ENCODE data around the gene PACSIN1. TPM values are rescaled to one million over a fixed set of nuclear protein-coding genes. Genes with fewer than 3 reads are reported as not detected.
A peak's percentile ranks its signal among the peaks of the same experiment; 100 is the strongest.

The PACSIN1 gene
- polyA plus RNA-seq, 3 donors from 2014 or later: 2.9 to 10.3 (median 3.3) TPM

GRCh38 chr6:34439442-34439841, 26.4 kb upstream of the PACSIN1 start:
- Mint-ChIP-seq H3K27me3 (ENCODE audit: low read depth in 3 of 3) (peaks cover 0 to 3% (median 2%) of the 10 kb centered on the region in 3 donors), H3K4me3 (no peak overlapping the region), H3K9me3 (no peaks in the 10 kb centered on the region), H3K27ac (no peak overlapping the region), H3K36me3 (no peaks in the 10 kb centered on the region), H3K4me1 (no peaks in the 10 kb centered on the region)
- DNase-seq: no peak

DNA sequence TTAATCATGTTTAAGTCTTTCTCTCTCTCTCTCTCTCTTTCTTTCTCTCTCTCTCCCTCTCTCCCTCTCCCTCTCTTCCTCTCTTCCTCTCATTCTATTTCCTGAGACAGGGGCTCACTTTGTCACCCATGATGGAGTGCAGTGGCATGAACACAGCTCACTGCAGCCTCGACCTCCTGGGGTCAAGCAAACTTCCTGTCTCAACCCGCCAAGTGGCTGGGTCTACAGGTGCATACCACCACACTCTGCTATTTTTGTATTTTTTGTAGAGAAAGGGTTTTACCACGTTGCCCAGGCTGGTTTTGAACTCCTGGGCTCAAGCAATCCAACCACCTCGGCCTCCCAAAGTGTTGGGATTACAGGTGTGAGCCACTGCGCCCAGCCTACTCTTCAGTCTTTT, 24.4 kb upstream of the PACSIN1 start:
- Mint-ChIP-seq H3K4me1 (no peaks in the 10 kb centered on the region), H3K36me3 (no peaks in the 10 kb centered on the region), H3K9me3 (no peaks in the 10 kb centered on the region), H3K27ac (no peak overlapping the region), H3K4me3 (no peak overlapping the region), H3K27me3 (ENCODE audit: low read depth in 3 of 3) (peaks cover 0 to 3% (median 2%) of the 10 kb centered on the region in 3 donors)
- DNase-seq: no peak

- Mint-ChIP-seq H3K27ac (no peak overlapping the region), H3K4me1 (no peaks in the 10 kb centered on the region), H3K4me3 (no peak overlapping the region), H3K36me3 (no peaks in the 10 kb centered on the region), H3K27me3 (ENCODE audit: low read depth in 3 of 3) (peaks cover 2% of the 10 kb centered on the region in 3 donors), H3K9me3 (peaks cover 0 to 2% (median 0%) of the 10 kb centered on the region in 6 donors)
- no peak for DNase-seq
Observed at GRCh38 chr6:34445313-34445860, 20.5 kb upstream of the PACSIN1 start.

GRCh38 chr6:34447386-34447785, 18.5 kb upstream of the PACSIN1 start:
- no peak for DNase-seq
- Mint-ChIP-seq H3K27me3 (ENCODE audit: low read depth in 3 of 3) (peaks cover 0 to 2% (median 2%) of the 10 kb centered on the region in 3 donors), H3K27ac (peak overlapping the region in 1 of 6 donors; percentile 29), H3K4me3 (no peak overlapping the region), H3K4me1 (no peaks in the 10 kb centered on the region), H3K9me3 (peaks cover 0 to 5% (median 0%) of the 10 kb centered on the region in 6 donors), H3K36me3 (no peaks in the 10 kb centered on the region)

GRCh38 chr6:34447910-34448309, 18.0 kb upstream of the PACSIN1 start:
- Mint-ChIP-seq H3K27ac (no peak overlapping the region), H3K27me3 (ENCODE audit: low read depth in 3 of 3) (peaks cover 0 to 2% (median 2%) of the 10 kb centered on the region in 3 donors), H3K4me3 (no peak overlapping the region), H3K4me1 (no peaks in the 10 kb centered on the region), H3K36me3 (no peaks in the 10 kb centered on the region), H3K9me3 (peaks cover 0 to 5% (median 0%) of the 10 kb centered on the region in 6 donors)
- DNase-seq: no peak

GRCh38 chr6:34451192-34451591, 14.7 kb upstream of the PACSIN1 start:
- H3K36me3 Mint-ChIP-seq: no peaks in the 10 kb centered on the region
- DNase-seq: no peak
- H3K9me3 Mint-ChIP-seq: peaks cover 0 to 5% (median 0%) of the 10 kb centered on the region in 6 donors
- H3K4me1 Mint-ChIP-seq: no peaks in the 10 kb centered on the region
- H3K27ac Mint-ChIP-seq: no peak overlapping the region
- peaks cover 0 to 2% (median 2%) of the 10 kb centered on the region in 3 donors for H3K27me3 Mint-ChIP-seq (ENCODE audit: low read depth in 3 of 3)
- no peak overlapping the region for H3K4me3 Mint-ChIP-seq

GRCh38 chr6:34455831-34456230, 10.0 kb upstream of the PACSIN1 start:
- no peak overlapping the region for H3K4me3 Mint-ChIP-seq
- no peaks in the 10 kb centered on the region for H3K4me1 Mint-ChIP-seq
- no peak for DNase-seq
- H3K27ac Mint-ChIP-seq: no peak overlapping the region
- no peaks in the 10 kb centered on the region for H3K36me3 Mint-ChIP-seq
- peaks cover 0 to 5% (median 0%) of the 10 kb centered on the region in 6 donors for H3K9me3 Mint-ChIP-seq
- peaks cover 0 to 2% (median 0%) of the 10 kb centered on the region in 3 donors for H3K27me3 Mint-ChIP-seq (ENCODE audit: low read depth in 3 of 3)

DNA sequence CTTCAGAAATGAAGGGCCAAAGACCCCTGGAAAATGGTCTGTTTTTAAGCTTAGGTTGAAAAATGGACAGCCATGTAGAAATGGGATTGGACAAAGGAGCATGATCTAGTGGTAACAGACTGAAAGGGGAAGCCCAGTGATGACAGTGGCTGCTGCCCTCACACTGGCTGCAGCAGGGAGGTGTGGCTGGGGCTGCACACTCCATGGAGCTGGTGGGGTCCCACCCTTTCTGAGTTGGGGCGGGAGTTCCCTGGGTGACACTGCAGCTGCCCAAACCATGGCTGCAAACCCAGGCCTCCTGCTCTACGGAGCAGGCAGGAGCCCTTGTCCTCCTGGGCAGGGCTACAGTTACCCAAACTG, 8.5 kb upstream of the PACSIN1 start:
- H3K9me3 Mint-ChIP-seq: no peaks in the 10 kb centered on the region
- H3K4me1 Mint-ChIP-seq: no peaks in the 10 kb centered on the region
- no peaks in the 10 kb centered on the region for H3K36me3 Mint-ChIP-seq
- no peak for DNase-seq
- H3K4me3 Mint-ChIP-seq: no peak overlapping the region
- peaks cover 0 to under 1% (median 0%) of the 10 kb centered on the region in 3 donors for H3K27me3 Mint-ChIP-seq (ENCODE audit: low read depth in 3 of 3)
- no peak overlapping the region for H3K27ac Mint-ChIP-seq

GRCh38 chr6:34457742-34458735, 7.8 kb upstream of the PACSIN1 start:
- Mint-ChIP-seq H3K36me3 (no peaks in the 10 kb centered on the region), H3K4me3 (no peak overlapping the region), H3K27me3 (ENCODE audit: low read depth in 3 of 3) (peaks cover 0 to 4% (median 0%) of the 10 kb centered on the region in 3 donors), H3K9me3 (no peaks in the 10 kb centered on the region), H3K27ac (no peak overlapping the region), H3K4me1 (no peaks in the 10 kb centered on the region)
- no peak for DNase-seq

GRCh38 chr6:34459899-34460593, 5.8 kb upstream of the PACSIN1 start:
- no peak overlapping the region for H3K4me3 Mint-ChIP-seq
- H3K27ac Mint-ChIP-seq: no peak overlapping the region
- peaks cover 0 to 15% (median 0%) of the 10 kb centered on the region in 3 donors for H3K27me3 Mint-ChIP-seq (ENCODE audit: low read depth in 3 of 3)
- H3K36me3 Mint-ChIP-seq: no peaks in the 10 kb centered on the region
- H3K4me1 Mint-ChIP-seq: peaks cover 0 to 1% of the 10 kb centered on the region in 2 donors
- no peaks in the 10 kb centered on the region for H3K9me3 Mint-ChIP-seq
- DNase-seq: peak; percentile 35 to 46 (median 45)

- Mint-ChIP-seq H3K36me3 (no peaks in the 10 kb centered on the region), H3K27ac (no peak overlapping the region), H3K4me1 (peaks cover 0 to 5% of the 10 kb centered on the region in 2 donors), H3K9me3 (no peaks in the 10 kb centered on the region), H3K27me3 (ENCODE audit: low read depth in 3 of 3) (peaks cover 0 to 18% (median 0%) of the 10 kb centered on the region in 3 donors), H3K4me3 (no peak overlapping the region)
- DNase-seq: no peak
Observed at GRCh38 chr6:34460796-34461507, 4.9 kb upstream of the PACSIN1 start.

GRCh38 chr6:34462010-34462409, 3.9 kb upstream of the PACSIN1 start:
- Mint-ChIP-seq H3K4me1 (peaks cover 0 to 5% of the 10 kb centered on the region in 2 donors), H3K36me3 (no peaks in the 10 kb centered on the region), H3K4me3 (no peak overlapping the region), H3K9me3 (no peaks in the 10 kb centered on the region), H3K27me3 (ENCODE audit: low read depth in 3 of 3) (peaks cover 0 to 21% (median 0%) of the 10 kb centered on the region in 3 donors), H3K27ac (no peak overlapping the region)
- DNase-seq: no peak

DNA sequence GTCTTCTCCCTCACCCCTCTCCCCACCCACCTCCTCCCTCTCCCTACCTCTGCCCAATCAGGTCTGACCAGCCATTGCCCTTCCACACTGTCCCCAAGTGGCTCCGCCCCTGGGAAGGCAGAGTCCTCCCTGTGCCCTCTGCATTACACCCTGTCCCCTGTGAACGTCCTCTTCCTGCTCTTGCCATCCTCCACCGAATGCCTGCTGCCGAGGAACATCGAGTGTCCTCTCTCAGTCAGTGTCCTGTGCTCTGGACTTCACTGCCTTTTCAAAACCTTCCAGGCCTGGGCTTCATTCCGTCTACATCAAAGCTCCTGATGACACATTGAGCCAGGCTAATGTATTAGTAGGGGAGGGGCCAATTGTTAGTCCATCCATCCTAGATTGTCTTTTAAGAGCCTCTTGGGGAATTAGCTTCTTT, 3.3 kb upstream of the PACSIN1 start:
- Mint-ChIP-seq H3K9me3 (no peaks in the 10 kb centered on the region), H3K36me3 (no peaks in the 10 kb centered on the region), H3K4me1 (peaks cover 0 to 5% of the 10 kb centered on the region in 2 donors), H3K27me3 (ENCODE audit: low read depth in 3 of 3) (peaks cover 0 to 21% (median 0%) of the 10 kb centered on the region in 3 donors), H3K27ac (no peak overlapping the region), H3K4me3 (no peak overlapping the region)
- DNase-seq: no peak
